DND-41 (cell line): ENCODE measurements around the gene CREBBP.

Experiments
- ATAC-seq: fragments of 200-7000 bp; cut with Tn5 transposase; 3 replicates; pipeline ENCODE4 v1.9.1; 2021; ENCODE audit warnings: low read depth; ENCODE audit not compliant: insufficient read depth
- DNase-seq: peaks from one replicate; pipeline ENCODE4 v3.0.0-alpha.2; 2020
- H2AFZ ChIP-seq: 2 replicates; pipeline ENCODE4 v1.6.0; 2012; ENCODE audit warnings: low read depth, low read length
- H3K27ac ChIP-seq: 2 replicates; pipeline ENCODE4 v1.5.1; 2012; ENCODE audit warnings: low read length, inconsistent platforms
- H3K27me3 ChIP-seq: fragments of 200-600 bp; sonication (generic); 2 replicates; pipeline ENCODE4 v1.6.0; 2012; ENCODE audit warnings: low read length, mild to moderate bottlenecking, inconsistent platforms; ENCODE audit not compliant: insufficient read depth, poor library complexity
- H3K36me3 ChIP-seq: 2 replicates; pipeline ENCODE4 v1.5.1; 2012; ENCODE audit warnings: low read length, inconsistent platforms; ENCODE audit not compliant: insufficient read depth
- H3K4me1 ChIP-seq: 2 replicates; pipeline ENCODE4 v1.5.1; 2012; ENCODE audit warnings: mild to moderate bottlenecking, low read length; ENCODE audit not compliant: insufficient read depth
- H3K4me2 ChIP-seq: 2 replicates; pipeline ENCODE4 v1.6.0; 2012; ENCODE audit warnings: mild to moderate bottlenecking, moderate library complexity, low read length, inconsistent platforms; ENCODE audit not compliant: insufficient read depth
- H3K4me3 ChIP-seq, 2 experiments: fragments of 200-600 bp in 1 of 2; shearing (Covaris generic) in 1 of 2; 2 replicates each; pipeline ENCODE4 v1.5.1; 2012 to 2016; ENCODE audit warnings: inconsistent platforms in 2 of 2, low read length in 2 of 2, mild to moderate bottlenecking in 2 of 2, low read depth in 1 of 2, moderate library complexity in 1 of 2
- H3K79me2 ChIP-seq: 2 replicates; pipeline ENCODE4 v1.6.0; 2012; ENCODE audit warnings: low read length, inconsistent platforms; ENCODE audit not compliant: insufficient read depth
- H3K9ac ChIP-seq: 2 replicates; pipeline ENCODE4 v1.6.0; 2012; ENCODE audit warnings: low read depth, mild to moderate bottlenecking, inconsistent platforms, low read length, moderate library complexity
- H3K9me3 ChIP-seq: 2 replicates; pipeline ENCODE4 v1.5.1; 2012; ENCODE audit warnings: low read length, moderate library complexity, mild to moderate bottlenecking, inconsistent platforms; ENCODE audit not compliant: insufficient read depth, severe bottlenecking
- H4K20me1 ChIP-seq: 2 replicates; pipeline ENCODE4 v1.6.0; 2012; ENCODE audit warnings: low read length; ENCODE audit not compliant: insufficient read depth
- CTCF ChIP-seq: IDR thresholded peaks from 2 replicates; pipeline ENCODE4 v1.5.1; 2012; ENCODE audit warnings: borderline replicate concordance, low read length, moderate library complexity, mild to moderate bottlenecking; ENCODE audit not compliant: poor library complexity, severe bottlenecking; ENCODE audit errors: extremely low read depth
- EZH2 ChIP-seq: IDR thresholded peaks from 3 replicates; pipeline ENCODE4 v1.6.1; 2012; ENCODE audit warnings: borderline replicate concordance, low read depth, mild to moderate bottlenecking, moderate library complexity, low read length, inconsistent platforms; ENCODE audit not compliant: severe bottlenecking

The CREBBP gene

GRCh38 chr16:3829631-3830536 is 50.6 kb downstream of the CREBBP start:
- no peaks in the 10 kb centered on the region for H3K27me3 ChIP-seq
- H3K36me3 ChIP-seq = peaks cover 24% of the 10 kb centered on the region
- no peak overlapping the region for H3K4me3 ChIP-seq
- H3K9ac ChIP-seq = no peak overlapping the region
- H3K9me3 ChIP-seq = peaks cover 12% of the 10 kb centered on the region
- H4K20me1 ChIP-seq = peaks cover 72% of the 10 kb centered on the region
- H3K27ac ChIP-seq = no peak overlapping the region
- ATAC-seq (no peak), DNase-seq (no peak)
- H3K4me2 ChIP-seq = no peak overlapping the region
- H3K4me1 ChIP-seq = no peaks in the 10 kb centered on the region
- TF ChIP-seq EZH2 (no peak), CTCF (no peak)
- H3K79me2 ChIP-seq = peaks cover 97% of the 10 kb centered on the region
- no peak overlapping the region for H2AFZ ChIP-seq

- Histone ChIP-seq H3K79me2 (peaks cover 100% of the 10 kb centered on the region), H3K4me2 (no peak overlapping the region), H2AFZ (no peak overlapping the region), H3K27me3 (no peaks in the 10 kb centered on the region), H3K36me3 (0 out of 2 replicates have a peak, but pooled peaks cover 3% of the 10 kb centered on the region), H4K20me1 (peaks cover 93% of the 10 kb centered on the region), H3K27ac (no peak overlapping the region), H3K9me3 (no peaks in the 10 kb centered on the region), H3K4me3 (no peak overlapping the region), H3K4me1 (peaks cover 11% of the 10 kb centered on the region), H3K9ac (no peak overlapping the region)
- TF ChIP-seq EZH2 = no peak
- TF ChIP-seq CTCF = no peak
- DNase-seq (no peak), ATAC-seq (no peak)
Observed at GRCh38 chr16:3825940-3826339, 54.6 kb downstream of the CREBBP start.

GRCh38 chr16:3825103-3825502 is 55.4 kb downstream of the CREBBP start:
- Histone ChIP-seq H3K9me3 (no peaks in the 10 kb centered on the region), H3K27me3 (no peaks in the 10 kb centered on the region), H3K36me3 (0 out of 2 replicates have a peak, but pooled peaks cover under 1% of the 10 kb centered on the region), H3K27ac (no peak overlapping the region), H4K20me1 (peaks cover 95% of the 10 kb centered on the region), H3K4me1 (peaks cover 20% of the 10 kb centered on the region), H3K4me3 (no peak overlapping the region), H3K9ac (no peak overlapping the region), H3K4me2 (no peak overlapping the region), H3K79me2 (peaks cover 100% of the 10 kb centered on the region), H2AFZ (no peak overlapping the region)
- TF ChIP-seq EZH2 (no peak), CTCF (no peak)
- DNase-seq = no peak
- no peak for ATAC-seq
